ENCODE measurements around the gene FOXP4. TPM values are rescaled to one million over a fixed set of nuclear protein-coding genes. Genes with fewer than 3 reads are reported as not detected.

FOXP4 gene
- total RNA-seq, 8 experiments from 2014 or later, result 1.3 to 22.1 (median 12.8) TPM

DNA sequence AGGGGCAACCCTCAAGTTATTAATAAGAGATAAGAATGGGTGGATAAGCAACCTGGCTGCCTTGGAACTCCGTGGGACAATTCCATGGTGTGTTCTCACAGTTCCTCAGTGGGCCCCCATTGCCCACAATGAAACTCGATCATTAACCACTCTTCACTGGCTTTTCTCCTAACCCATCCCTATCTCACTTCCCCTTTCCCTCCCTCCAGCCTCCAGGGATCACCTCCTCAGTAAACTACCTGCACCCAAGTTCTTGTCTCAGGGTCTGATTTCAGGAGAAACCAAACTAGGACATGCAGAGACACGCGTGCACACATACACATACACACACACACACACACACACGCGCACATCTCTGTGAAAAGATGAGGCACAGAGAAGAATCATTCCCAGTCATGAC lies 37.7 kb upstream of the FOXP4 start:
- 29 to 100% (median 73%) methylated on average over 1 to 4 of the region's 6 CpGs; no CpG with 5 or more reads in 3 of the 10 experiments for WGBS, 10 experiments
- in situ Hi-C loops (cut with MboI; ENCODE audit: low pct_unique_long_range_greater_than_20kb in 2 of 9, low sequenced_read_pairs in 9 of 9, unreplicated experiment in 9 of 9), result no loop called here
- peaks cover 34 to 37% of the 10 kb centered on the region in 2 donors for H3K4me1 ChIP-seq (replicated peaks in 1 of 2)
- no peak overlapping the region for H3K27ac ChIP-seq
- no peak for ATAC-seq (replicated peaks in 6 of 8)
- no peak overlapping the region for H3K4me3 ChIP-seq

DNA sequence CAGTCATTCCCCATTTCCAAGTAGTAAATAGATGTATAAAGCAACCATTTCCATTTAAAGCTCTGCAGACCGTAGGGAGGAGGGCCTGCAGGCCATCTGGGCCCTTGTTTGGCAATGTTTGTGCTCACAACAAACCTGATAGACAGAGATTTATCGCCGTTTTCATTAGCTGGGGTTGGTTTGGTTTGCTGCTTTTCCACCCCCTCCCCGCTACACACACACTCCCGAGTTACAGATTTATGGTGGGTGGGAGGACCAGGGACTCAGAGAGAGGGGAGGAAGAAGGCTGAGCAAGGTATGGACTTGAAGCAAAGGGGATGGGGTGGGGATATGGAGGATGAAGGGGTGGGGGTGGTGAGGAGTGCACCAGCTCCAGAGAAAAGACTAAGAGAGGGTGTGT lies 36.6 kb upstream of the FOXP4 start:
- ATAC-seq (replicated peaks in 6 of 8), result peak in 5 of 8 experiments; percentile 53 to 82 (median 69)
- in situ Hi-C loops (cut with MboI; ENCODE audit: low pct_unique_long_range_greater_than_20kb in 2 of 9, low sequenced_read_pairs in 9 of 9, unreplicated experiment in 9 of 9), result no loop called here
- Histone ChIP-seq H3K27ac (no peak overlapping the region), H3K4me1 (replicated peaks in 1 of 2) (peaks cover 24 to 26% of the 10 kb centered on the region in 2 donors), H3K4me3 (no peak overlapping the region)
- WGBS, 10 experiments, result 10 to 80% (median 20%) methylated on average over 1 to 2 of the region's 5 CpGs; no CpG with 5 or more reads in 5 of the 10 experiments

DNA sequence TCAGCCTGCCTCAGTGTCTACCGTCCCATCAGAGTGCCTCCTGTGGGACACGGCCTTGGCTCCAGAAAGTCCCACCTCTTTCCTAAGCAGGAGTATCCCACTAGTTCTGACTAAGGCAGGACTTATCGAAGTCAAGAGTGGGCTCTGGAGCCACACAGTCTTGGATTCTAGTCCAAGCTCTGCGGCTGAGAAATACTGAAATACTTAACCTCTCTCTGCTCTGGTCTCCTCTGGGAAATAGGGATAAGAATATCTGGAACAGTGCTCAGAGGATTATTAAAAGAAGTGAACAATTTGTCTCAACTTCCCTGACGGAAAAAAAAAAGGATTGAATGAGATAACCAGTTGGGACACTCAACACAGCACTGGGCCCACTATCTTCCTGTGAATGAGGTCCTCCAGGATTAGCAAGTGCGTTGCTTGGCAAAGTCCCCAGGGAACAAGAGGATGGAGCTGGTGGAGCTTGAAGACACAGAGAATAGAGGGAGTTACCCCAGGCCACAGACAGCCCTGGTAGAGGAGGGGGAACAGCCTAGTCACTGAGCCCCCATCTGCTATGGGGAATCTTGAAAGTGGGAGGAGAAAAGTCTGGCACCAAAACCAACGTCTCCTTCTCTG lies 34.6 kb upstream of the FOXP4 start:
- Histone ChIP-seq H3K4me3 (no peak overlapping the region), H3K27ac (no peak overlapping the region), H3K4me1 (replicated peaks in 1 of 2) (peaks cover 15 to 17% of the 10 kb centered on the region in 2 donors)
- in situ Hi-C loops (cut with MboI; ENCODE audit: low pct_unique_long_range_greater_than_20kb in 2 of 9, low sequenced_read_pairs in 9 of 9, unreplicated experiment in 9 of 9), result no loop called here
- 21 to 100% (median 92%) methylated on average over 1 to 4 of the region's 7 CpGs; no CpG with 5 or more reads in 1 of the 10 experiments for WGBS, 10 experiments
- ATAC-seq (replicated peaks in 6 of 8), result no peak

DNA sequence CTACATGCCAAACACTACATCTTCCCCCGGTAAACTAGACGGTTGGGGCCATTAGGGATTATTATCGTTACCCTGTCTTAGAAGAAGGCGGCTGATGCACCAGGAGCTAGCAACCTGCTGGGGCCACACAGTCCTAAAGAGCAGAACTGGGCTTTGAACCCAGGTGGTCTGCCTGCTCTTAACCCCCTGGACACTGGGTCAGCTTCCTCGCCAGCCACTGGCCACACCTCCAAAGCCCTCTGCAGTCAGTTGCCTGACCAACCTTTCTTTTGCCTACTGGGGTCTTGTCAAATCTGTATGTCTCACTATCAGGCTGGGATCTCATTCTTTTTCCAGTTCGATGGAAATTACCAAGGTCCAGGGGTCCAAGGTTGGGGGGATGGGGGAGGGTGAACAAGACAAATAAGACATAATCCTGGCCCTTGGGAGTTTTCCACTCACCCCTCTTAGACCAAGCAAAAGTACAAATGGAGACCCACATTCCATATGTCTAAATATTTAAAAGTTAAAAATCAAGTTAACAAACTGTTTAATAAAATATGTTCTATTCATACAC lies 34.0 kb upstream of the FOXP4 start:
- in situ Hi-C loops (cut with MboI; ENCODE audit: low pct_unique_long_range_greater_than_20kb in 2 of 9, low sequenced_read_pairs in 9 of 9, unreplicated experiment in 9 of 9), result no loop called here
- peaks cover 15 to 17% of the 10 kb centered on the region in 2 donors for H3K4me1 ChIP-seq (replicated peaks in 1 of 2)

DNA sequence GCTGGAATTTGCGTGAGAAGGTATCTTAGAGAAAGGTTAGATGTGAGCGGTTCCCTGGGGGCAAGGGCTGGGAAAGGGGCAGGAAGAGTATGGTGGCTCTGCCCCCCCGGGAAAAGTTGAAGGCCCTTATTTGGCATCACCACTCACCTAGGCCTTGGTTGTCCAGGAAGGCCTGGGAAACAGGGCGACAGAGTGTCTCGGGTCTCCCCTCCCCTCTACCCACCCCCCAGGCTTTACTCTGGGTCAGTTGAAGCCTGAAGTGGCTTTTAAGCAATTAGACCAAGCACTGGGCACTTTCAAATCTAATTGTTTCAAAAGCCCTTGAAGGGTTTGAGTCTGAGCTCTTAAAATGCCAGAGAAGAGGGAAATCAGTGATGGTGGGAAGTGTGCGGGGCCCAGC lies 30.2 kb upstream of the FOXP4 start:
- in situ Hi-C loops (cut with MboI; ENCODE audit: low pct_unique_long_range_greater_than_20kb in 2 of 9, low sequenced_read_pairs in 9 of 9, unreplicated experiment in 9 of 9), result no loop called here
- WGBS, 10 experiments, result 80 to 100% (median 90%) methylated on average over 1 to 3 of the region's 6 CpGs; no CpG with 5 or more reads in 5 of the 10 experiments
- Histone ChIP-seq H3K4me3 (no peak overlapping the region), H3K27ac (no peak overlapping the region), H3K4me1 (replicated peaks in 1 of 2) (peaks cover 10 to 13% of the 10 kb centered on the region in 2 donors)
- no peak for ATAC-seq (replicated peaks in 6 of 8)

More for the DNA sequence above, 34.0 kb upstream of the FOXP4 start:
- ATAC-seq (replicated peaks in 6 of 8), result no peak
- WGBS, 10 experiments, result 29 to 100% (median 61%) methylated on average over 1 to 3 of the region's 6 CpGs; no CpG with 5 or more reads in 3 of the 10 experiments
- Histone ChIP-seq H3K4me3 (no peak overlapping the region), H3K27ac (no peak overlapping the region)

DNA sequence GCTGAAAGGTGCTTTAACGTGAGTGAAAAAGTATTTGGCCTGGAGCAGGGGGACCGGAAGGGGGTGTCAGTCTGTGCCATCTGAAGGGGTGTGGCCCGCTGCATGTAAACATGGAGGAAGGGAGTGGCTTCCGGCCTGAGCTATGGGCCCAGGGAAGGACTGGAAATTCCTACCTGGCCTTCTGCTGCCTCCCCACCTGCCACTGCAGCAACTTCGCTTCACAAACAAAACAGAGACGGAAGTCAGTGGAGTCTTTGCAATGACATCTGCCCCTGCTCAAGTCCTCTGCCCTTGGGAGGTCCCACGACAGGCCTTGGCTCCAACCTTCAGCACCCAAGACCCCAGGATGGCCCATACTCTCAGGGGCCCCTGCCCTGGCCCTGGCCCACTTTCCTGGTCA lies 28.1 kb upstream of the FOXP4 start:
- 20 to 100% (median 71%) methylated on average over 1 to 3 of the region's 7 CpGs; no CpG with 5 or more reads in 5 of the 10 experiments for WGBS, 10 experiments
- in situ Hi-C loops (cut with MboI; ENCODE audit: low pct_unique_long_range_greater_than_20kb in 2 of 9, low sequenced_read_pairs in 9 of 9, unreplicated experiment in 9 of 9), result no loop called here
- ATAC-seq (replicated peaks in 6 of 8), result no peak
- Histone ChIP-seq H3K4me1 (replicated peaks in 1 of 2) (peaks cover 15% of the 10 kb centered on the region in 2 donors), H3K27ac (no peak overlapping the region), H3K4me3 (no peak overlapping the region)

DNA sequence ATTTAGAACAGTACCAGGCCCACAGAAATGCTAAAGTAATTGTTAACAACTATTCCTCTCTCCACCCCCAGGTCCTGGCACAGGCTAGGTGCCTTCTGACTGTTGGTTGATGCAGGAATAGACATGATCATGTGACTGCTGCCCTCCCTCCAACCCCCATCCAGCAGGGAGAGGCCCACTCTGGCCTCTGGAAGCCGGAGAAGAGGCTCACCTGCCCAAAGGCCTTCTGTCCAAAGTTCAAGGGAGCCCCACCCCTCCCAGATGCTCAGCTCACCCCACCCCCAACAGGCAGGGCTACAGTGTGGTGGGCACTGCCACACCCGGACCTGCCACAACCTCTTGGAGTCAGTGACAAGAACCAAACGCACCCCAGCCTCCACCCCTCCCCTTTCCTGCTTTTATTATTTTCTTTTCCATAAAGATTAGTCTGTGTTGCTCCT lies 26.9 kb upstream of the FOXP4 start:
- Histone ChIP-seq H3K27ac (no peak overlapping the region), H3K4me1 (replicated peaks in 1 of 2) (peaks cover 26 to 27% of the 10 kb centered on the region in 2 donors), H3K4me3 (no peak overlapping the region)
- peak in 3 of 8 experiments; percentile 6 to 31 (median 6) for ATAC-seq (replicated peaks in 6 of 8)
- in situ Hi-C loops (cut with MboI; ENCODE audit: low pct_unique_long_range_greater_than_20kb in 2 of 9, low sequenced_read_pairs in 9 of 9, unreplicated experiment in 9 of 9), result no loop called here
- WGBS, 10 experiments, result 38% methylated on average over 1 of the region's 3 CpGs; no CpG with 5 or more reads in 9 of the 10 experiments

DNA sequence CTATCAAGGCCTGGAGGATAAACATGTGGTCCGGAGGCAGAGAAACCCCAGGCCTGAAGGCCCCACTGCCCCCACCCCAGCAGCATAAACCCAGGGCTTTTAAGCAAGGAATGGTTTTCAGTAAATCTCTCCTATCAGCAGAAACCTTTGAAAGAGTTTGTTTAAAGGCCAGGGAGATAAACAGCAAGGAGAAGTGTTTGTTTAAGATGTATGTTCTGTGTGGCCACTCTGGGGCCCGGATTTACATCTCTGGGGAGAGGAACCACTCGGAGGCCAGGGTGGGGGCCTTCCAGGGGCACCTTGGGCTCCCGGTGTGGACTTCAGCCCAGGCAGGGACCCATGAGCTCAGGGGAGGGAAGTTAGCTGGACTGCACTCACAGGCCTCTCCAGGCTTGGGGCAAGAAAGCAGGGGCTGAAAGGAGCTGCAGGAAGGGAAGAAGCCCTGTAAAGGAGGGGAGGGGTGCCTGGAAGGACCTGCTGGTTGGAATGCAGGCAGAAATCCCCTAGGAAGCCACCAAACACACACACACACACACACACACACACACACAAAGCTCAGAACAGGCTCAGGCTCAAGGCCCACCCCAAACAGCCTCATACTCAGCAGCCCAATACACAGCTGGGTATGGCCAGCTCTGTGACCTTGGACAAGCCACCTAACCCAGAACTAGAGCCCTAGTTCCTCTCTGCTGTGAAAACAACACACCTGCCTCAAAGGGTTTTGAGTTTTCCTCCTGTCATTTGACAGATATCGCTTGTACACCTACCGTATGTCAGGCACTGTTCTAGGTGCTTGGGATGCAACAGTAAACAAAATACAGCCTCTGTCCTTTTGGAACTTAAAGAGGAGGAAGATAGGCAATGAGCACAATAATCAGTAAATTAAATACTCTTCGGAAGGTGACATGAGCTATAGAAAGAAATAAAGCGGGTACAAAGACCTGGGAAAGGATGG lies 26.2 kb upstream of the FOXP4 start:
- in situ Hi-C loops (cut with MboI; ENCODE audit: low pct_unique_long_range_greater_than_20kb in 2 of 9, low sequenced_read_pairs in 9 of 9, unreplicated experiment in 9 of 9), result no loop called here
- H3K27ac ChIP-seq, result no peak overlapping the region
- H3K4me1 ChIP-seq (replicated peaks in 1 of 2), result peaks cover 33% of the 10 kb centered on the region in 2 donors
- no peak overlapping the region for H3K4me3 ChIP-seq
- 50 to 100% (median 82%) methylated on average over 1 to 6 of the region's 8 CpGs; no CpG with 5 or more reads in 1 of the 10 experiments for WGBS, 10 experiments
- ATAC-seq (replicated peaks in 6 of 8), result peak in 5 of 8 experiments; percentile 34 to 84 (median 51)

DNA sequence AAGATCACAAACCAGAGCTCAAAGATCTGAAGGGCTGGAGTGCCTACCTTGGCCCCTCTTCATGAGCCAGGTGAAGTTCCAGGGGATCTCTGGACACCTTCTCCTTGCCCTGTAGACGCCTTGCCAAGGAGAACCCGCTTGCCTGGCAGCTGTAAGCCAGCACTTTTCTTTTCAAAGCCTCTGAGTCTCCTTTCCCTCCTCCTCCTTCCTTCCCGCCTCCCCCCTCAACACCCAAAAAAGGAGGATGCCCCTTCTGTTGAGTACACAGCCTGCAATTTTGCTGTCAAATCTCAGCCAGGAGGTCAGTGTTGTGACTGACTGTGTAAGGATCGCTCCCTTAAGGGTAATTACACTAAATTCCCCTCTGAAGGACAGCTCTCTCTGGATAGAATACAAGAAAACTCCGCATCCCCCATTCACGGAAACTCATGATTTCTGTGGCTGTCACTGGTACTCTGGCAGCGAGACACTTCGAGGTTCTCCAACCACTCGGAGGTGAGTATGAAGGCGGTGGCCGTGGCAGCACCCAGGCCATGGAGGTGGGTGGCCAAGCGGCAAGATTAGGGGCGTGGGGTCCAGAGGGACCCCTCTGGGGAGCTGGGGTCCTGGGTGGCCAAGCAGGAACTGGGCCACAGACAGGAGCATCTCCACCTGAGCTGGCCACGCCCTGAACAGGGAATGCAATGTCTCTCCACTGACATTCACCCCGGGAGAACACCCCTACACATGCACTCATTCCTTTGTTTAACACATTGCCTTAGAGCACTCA lies 23.2 kb upstream of the FOXP4 start:
- Histone ChIP-seq H3K4me3 (no peak overlapping the region), H3K4me1 (replicated peaks in 1 of 2) (peaks cover 38 to 41% of the 10 kb centered on the region in 2 donors), H3K27ac (no peak overlapping the region)
- WGBS, 10 experiments, result 40 to 90% (median 70%) methylated on average over 1 to 3 of the region's 15 CpGs; no CpG with 5 or more reads in 4 of the 10 experiments
- in situ Hi-C loops (cut with MboI; ENCODE audit: low pct_unique_long_range_greater_than_20kb in 2 of 9, low sequenced_read_pairs in 9 of 9, unreplicated experiment in 9 of 9), result no loop called here
- ATAC-seq (replicated peaks in 6 of 8), result peak in 1 of 8 experiments; percentile 4

DNA sequence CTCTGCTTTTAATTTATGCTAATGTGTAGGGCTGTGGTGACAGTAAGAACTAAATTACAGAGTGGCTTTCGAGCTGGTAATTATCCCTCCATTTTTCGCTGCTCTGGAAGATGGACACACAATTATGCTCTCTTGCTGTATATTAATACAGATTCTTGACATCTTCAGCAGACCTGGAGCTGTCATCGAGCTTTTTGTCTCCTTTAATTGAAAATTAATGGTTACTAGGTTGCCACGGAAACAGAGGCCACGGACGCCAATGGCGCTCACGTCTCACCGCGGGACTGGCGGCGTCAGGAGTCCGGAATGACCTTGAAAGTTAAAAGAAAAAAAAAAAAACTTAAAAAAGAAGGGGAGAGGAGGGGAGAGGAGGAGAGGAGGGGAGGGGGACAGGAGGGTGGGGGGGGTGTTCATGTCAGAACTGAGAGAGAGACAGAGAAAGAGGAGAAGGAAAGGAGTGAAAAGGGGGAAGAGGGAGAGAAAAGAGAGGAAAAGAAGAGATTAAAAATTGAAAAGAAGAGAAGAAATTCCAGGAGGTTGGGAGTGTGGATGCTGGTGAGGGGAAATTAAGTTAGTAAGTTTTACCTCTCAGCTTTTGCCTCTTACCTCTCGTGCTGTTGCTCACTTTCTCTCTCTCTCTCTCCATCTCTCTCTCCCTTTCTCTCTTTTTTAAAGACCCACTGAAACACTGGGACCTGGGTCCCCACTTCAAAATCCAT lies 22.1 kb upstream of the FOXP4 start:
- 14 to 83% (median 37%) methylated on average over 2 to 13 of the region's 14 CpGs; no CpG with 5 or more reads in 2 of the 10 experiments for WGBS, 10 experiments
- in situ Hi-C loops (cut with MboI; ENCODE audit: low pct_unique_long_range_greater_than_20kb in 2 of 9, low sequenced_read_pairs in 9 of 9, unreplicated experiment in 9 of 9), result no loop called here
- peaks cover 46 to 50% of the 10 kb centered on the region in 2 donors for H3K4me1 ChIP-seq (replicated peaks in 1 of 2)
- ATAC-seq (replicated peaks in 6 of 8), result peak in 5 of 8 experiments; percentile 30 to 77 (median 74)
- peak overlapping the region in 1 of 2 donors; percentile 39 for H3K27ac ChIP-seq
- H3K4me3 ChIP-seq, result no peak overlapping the region

DNA sequence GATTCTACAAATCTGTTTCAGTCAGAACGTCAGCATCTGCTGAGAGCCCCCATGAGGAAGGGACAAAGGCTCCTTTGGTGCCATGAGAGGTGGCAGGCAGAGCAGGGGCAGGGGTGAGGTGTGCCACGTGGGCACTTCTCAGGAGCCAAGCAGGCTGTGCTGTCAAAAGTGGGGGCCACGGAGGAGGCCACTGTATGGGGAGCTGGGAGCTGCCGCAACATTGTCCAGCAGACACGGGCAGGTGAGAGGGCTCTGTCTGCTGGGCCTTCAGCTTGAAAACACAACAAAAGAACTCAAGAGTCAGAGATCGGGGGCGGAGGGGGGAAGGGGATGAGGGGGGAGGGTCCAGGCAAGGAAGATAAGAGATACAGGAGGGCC lies 21.6 kb upstream of the FOXP4 start:
- Histone ChIP-seq H3K4me3 (no peak overlapping the region), H3K27ac (peak overlapping the region in 1 of 2 donors; percentile 39), H3K4me1 (replicated peaks in 1 of 2) (peaks cover 44 to 47% of the 10 kb centered on the region in 2 donors)
- ATAC-seq (replicated peaks in 6 of 8), result peak in 2 of 8 experiments; percentile 13 to 28
- 29 to 83% (median 57%) methylated on average over 1 to 3 of the region's 7 CpGs; no CpG with 5 or more reads in 5 of the 10 experiments for WGBS, 10 experiments
- in situ Hi-C loops (cut with MboI; ENCODE audit: low pct_unique_long_range_greater_than_20kb in 2 of 9, low sequenced_read_pairs in 9 of 9, unreplicated experiment in 9 of 9), result no loop called here
